ENCODE measurements around the gene LRIG2.

DNA sequence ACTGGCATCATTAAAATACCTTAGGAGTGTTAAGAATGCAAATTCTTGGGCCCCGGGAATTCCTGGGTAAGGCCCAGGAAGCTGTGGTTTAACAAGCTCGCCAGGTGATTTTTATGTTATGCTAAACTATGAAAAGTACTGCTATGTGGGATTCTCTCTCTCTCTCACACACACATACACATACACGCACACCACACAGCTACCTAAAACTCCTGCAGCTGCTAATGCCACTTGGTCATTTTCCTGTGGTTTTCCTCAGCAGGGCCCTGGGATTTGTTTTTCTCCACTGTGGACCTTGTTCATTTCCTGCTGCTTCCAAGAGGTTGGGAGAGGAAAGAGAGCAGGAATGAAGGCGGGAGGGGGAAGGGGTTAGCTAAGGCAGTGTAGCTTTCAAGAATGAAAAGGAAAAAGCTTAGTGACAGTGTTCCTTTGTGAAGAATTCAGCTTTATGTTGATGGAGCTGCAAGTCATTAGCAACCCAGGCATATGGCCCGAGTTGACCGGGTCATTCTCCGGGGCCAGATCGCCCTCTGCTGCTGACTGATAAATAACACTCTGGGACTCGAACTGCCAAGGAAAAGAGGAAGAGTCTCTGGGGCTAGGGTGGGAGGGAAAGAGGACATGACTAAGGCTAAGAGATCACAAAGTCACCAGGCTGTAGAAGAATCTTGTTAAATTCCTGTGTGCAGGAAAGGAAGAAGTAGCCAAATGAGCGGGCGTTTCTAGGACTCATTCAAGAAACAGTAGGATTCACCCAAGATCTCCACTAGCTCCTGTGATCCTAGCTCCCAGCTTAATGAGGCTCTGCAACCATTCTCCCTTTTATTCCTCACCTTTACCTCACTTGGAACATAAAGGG, 30.5 kb upstream of the LRIG2 start:
- TF ChIP-seq, protein P1, sequence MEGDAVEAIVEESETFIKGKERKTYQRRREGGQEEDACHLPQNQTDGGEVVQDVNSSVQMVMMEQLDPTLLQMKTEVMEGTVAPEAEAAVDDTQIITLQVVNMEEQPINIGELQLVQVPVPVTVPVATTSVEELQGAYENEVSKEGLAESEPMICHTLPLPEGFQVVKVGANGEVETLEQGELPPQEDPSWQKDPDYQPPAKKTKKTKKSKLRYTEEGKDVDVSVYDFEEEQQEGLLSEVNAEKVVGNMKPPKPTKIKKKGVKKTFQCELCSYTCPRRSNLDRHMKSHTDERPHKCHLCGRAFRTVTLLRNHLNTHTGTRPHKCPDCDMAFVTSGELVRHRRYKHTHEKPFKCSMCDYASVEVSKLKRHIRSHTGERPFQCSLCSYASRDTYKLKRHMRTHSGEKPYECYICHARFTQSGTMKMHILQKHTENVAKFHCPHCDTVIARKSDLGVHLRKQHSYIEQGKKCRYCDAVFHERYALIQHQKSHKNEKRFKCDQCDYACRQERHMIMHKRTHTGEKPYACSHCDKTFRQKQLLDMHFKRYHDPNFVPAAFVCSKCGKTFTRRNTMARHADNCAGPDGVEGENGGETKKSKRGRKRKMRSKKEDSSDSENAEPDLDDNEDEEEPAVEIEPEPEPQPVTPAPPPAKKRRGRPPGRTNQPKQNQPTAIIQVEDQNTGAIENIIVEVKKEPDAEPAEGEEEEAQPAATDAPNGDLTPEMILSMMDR (IDR thresholded peaks at IDR 0.05) = peak; percentile 75
- no peak for TF ChIP-seq ZFX (IDR thresholded peaks at IDR 0.05; ENCODE audit: borderline replicate concordance)
